GM13977 (cell line): ENCODE measurements around the gene DNAJB8.

Experiments
- DNase-seq: peaks from one replicate; pipeline ENCODE4 v3.0.0; 2012; ENCODE audit warnings: low spot score
- CTCF ChIP-seq: IDR thresholded peaks from 2 replicates; pipeline ENCODE4 v1.5.1; 2012; ENCODE audit warnings: mild to moderate bottlenecking, control low read depth; ENCODE audit not compliant: insufficient read depth; ENCODE audit errors: extremely low read depth, missing control alignments
- in situ Hi-C: fragments of 300-500 bp; cut with MboI; formaldehyde crosslinking; loops from one replicate; pipeline ENCODE4 v1.12.0; 2022; ENCODE audit warnings: low sequenced_read_pairs, low pct_unique_long_range_greater_than_20kb, mixed read lengths, inconsistent platforms; ENCODE audit not compliant: unreplicated experiment

Gene DNAJB8

DNA sequence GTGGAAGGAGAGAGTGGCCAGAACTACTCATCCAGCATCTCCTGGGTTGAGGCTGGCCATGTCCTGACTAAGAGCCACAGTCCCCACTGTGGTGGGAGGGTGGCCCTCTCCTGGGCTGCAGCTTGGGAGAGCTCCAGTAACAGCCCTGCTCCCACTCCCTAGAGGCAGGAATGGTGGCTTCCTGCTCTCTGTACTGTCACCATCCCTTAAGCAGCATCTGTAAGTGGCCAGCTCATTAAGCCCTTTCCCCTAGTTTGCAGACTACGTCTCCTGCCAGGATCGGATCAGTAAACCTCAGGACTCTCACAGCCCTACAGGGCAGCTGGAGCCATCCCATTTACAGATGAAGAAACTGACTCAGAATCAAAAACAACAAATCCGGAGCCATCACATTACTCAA lies 30.5 kb downstream of the DNAJB8 start:
- TF ChIP-seq CTCF, result no peak
- in situ Hi-C loops, result no loop called here
- DNase-seq, result no peak

GRCh38 chr3:128435561-128435960 lies 31.1 kb downstream of the DNAJB8 start:
- TF ChIP-seq CTCF, result no peak
- in situ Hi-C loops, result no loop called here
- no peak for DNase-seq

DNA sequence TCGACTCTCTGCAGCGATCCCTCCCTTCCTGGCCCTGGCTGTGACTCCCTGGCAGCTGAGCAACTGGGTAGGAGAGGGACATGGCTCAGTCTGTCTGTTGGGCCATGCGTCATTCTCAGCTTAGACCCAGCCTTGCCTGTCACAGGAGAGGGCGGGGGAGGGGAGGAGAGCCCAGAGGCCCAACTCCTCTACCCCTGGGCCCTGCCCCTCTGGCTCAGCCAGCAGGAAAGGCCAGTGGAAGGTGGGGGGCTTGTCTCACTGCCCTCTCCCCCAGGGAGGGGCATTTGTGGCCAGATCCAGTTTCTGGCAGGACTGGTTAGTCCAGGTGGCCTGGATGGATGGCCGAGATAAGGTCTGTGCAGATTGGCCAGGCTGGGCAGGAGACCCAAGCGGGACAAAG lies 31.6 kb downstream of the DNAJB8 start:
- no peak for TF ChIP-seq CTCF
- no peak for DNase-seq
- in situ Hi-C loops, result no loop called here

GRCh38 chr3:128434524-128434923 lies 32.2 kb downstream of the DNAJB8 start:
- in situ Hi-C loops, result no loop called here

DNA sequence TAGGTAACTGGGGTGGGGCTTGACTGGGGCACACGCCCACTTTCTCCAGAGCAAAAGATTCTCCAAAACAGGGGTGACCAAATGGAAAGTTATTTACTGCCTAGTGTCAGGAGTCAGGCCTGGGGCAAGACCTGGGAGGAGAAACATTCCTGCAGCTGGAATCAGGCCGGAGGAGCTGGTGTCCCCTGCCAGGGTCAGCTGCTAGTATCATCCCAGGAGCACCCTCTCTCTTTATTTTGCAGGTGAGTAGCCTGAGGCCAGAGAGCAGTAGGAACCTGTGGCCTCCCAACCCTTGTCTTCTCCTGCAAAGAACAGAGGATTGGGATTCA lies 32.9 kb downstream of the DNAJB8 start:
- TF ChIP-seq CTCF, result no peak
- no peak for DNase-seq
- in situ Hi-C loops, result no loop called here

More at GRCh38 chr3:128434524-128434923, 32.2 kb downstream of the DNAJB8 start:
- no peak for DNase-seq
- TF ChIP-seq CTCF, result no peak

GRCh38 chr3:128432971-128433836 lies 33.5 kb downstream of the DNAJB8 start:
- TF ChIP-seq CTCF, result no peak
- in situ Hi-C loops, result no loop called here
- no peak for DNase-seq
